ENCODE data around the gene CFAP77.

DNA sequence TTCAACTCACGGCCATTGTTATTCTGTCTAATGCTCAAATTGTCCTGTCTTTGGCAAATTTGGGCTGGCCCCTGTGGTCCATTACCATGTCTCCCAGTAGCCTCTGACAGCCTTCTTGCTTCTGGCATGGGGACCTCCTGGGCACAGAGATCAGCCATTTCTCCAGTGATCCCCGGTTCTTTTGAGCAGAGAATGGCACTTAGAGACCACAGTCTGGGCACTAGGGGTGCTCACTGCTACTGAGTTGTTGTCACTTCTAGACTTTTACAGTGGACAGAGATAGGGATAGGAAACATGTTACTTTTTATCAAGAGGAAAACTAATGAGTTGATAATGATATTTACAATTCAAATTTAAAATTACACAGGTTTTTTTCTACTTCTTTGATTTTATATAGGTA is 124.8 kb downstream of the CFAP77 start:
- TF ChIP-seq, protein P1, sequence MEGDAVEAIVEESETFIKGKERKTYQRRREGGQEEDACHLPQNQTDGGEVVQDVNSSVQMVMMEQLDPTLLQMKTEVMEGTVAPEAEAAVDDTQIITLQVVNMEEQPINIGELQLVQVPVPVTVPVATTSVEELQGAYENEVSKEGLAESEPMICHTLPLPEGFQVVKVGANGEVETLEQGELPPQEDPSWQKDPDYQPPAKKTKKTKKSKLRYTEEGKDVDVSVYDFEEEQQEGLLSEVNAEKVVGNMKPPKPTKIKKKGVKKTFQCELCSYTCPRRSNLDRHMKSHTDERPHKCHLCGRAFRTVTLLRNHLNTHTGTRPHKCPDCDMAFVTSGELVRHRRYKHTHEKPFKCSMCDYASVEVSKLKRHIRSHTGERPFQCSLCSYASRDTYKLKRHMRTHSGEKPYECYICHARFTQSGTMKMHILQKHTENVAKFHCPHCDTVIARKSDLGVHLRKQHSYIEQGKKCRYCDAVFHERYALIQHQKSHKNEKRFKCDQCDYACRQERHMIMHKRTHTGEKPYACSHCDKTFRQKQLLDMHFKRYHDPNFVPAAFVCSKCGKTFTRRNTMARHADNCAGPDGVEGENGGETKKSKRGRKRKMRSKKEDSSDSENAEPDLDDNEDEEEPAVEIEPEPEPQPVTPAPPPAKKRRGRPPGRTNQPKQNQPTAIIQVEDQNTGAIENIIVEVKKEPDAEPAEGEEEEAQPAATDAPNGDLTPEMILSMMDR (IDR thresholded peaks at IDR 0.05): no peak
- TF ChIP-seq POLR2A (IDR thresholded peaks at IDR 0.05): no peak
- no peak for TF ChIP-seq EP300 (IDR thresholded peaks at IDR 0.05)
